22Rv1 (cell line): ENCODE results near the gene KRT79.

Experiments used
- ZFX ChIP-seq: fragments of 450-650 bp; IDR thresholded peaks from 2 replicates; pipeline ENCODE4 v1.6.1; 2017; ENCODE audit warnings: antibody characterized with exemption, borderline replicate concordance
- TF ChIP-seq, protein P1 (sequence below): fragments of 450-650 bp; IDR thresholded peaks from 2 replicates; pipeline ENCODE4 v1.5.1; 2017; ENCODE audit warnings: mild to moderate bottlenecking

DNA sequence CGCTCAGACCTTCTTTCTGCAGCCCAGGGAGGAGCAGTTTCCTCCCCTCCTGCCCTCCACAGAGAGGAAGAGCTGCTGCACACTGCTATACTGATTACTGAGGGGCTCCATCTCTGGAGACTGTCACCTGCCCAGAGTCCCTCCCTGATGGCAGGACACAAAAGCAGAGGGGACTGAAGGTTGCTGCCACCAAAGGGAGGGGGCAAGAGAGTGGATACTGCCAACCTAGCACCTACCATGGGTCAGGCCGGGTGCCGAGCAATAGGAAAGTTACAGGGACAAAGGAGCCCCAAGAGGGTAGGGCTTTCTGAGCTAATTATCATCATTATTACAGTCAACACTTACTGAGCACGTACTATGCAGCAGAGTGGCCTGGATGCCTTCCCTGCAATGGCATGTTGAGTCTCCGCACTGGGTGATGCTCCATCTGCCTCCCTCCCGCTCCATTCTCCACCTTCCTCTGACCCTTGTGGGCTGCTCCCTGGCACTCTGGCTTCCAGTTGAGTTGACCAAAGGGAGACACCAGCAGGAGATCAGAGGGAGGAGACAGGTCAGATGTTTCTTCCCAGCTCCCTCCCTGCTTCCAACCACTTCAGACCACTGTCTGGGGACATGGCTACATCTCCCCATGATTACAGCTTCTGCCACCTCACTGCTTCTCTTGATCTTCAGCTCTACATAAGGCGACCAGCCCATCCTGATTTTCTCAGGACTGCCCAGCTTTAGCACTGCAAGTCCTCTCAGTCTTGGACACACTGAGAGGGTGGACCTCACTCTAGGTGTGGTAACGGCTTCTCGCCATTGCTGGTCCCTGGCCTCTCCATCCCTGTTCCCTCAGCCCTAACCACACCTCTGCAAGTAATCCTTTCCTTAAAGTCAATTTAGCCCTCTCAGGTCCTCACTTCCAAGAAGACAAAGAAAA, 2.6 kb upstream of the KRT79 start:
- TF ChIP-seq, protein P1, sequence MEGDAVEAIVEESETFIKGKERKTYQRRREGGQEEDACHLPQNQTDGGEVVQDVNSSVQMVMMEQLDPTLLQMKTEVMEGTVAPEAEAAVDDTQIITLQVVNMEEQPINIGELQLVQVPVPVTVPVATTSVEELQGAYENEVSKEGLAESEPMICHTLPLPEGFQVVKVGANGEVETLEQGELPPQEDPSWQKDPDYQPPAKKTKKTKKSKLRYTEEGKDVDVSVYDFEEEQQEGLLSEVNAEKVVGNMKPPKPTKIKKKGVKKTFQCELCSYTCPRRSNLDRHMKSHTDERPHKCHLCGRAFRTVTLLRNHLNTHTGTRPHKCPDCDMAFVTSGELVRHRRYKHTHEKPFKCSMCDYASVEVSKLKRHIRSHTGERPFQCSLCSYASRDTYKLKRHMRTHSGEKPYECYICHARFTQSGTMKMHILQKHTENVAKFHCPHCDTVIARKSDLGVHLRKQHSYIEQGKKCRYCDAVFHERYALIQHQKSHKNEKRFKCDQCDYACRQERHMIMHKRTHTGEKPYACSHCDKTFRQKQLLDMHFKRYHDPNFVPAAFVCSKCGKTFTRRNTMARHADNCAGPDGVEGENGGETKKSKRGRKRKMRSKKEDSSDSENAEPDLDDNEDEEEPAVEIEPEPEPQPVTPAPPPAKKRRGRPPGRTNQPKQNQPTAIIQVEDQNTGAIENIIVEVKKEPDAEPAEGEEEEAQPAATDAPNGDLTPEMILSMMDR = no peak
- no peak for TF ChIP-seq ZFX
